CD4-positive, alpha-beta memory T cell (primary cell): ENCODE results near the gene DNAJB13. TPM values are rescaled to one million over a fixed set of nuclear protein-coding genes. Genes with fewer than 3 reads are reported as not detected.
A peak's percentile ranks its signal among the peaks of the same experiment; 100 is the strongest.

Experiments used
- CTCF ChIA-PET: fragments of 350-600 bp; sonication (Branson Sonifier 250); formaldehyde crosslinking; loops from one replicate; lab custom pipeline; 2021; ENCODE audit warnings: inconsistent platforms; ENCODE audit not compliant: partially characterized antibody; lab: Charles Lee
- POLR2A ChIA-PET: fragments of 350-600 bp; sonication (Branson Sonifier 250); formaldehyde crosslinking; loops from one replicate; lab custom pipeline; 2021; ENCODE audit not compliant: partially characterized antibody; lab: Charles Lee
- DNase-seq, 5 donors: peaks; one replicate each; pipeline versions ENCODE4 v3.0.0 to v3.0.0-alpha.2; 2020 to 2022; ENCODE audit warnings: mixed read lengths in 1 of 5
- H3K27ac ChIP-seq: one replicate; pipeline ENCODE4 v1.7.0; 2013; ENCODE audit warnings: low read depth, low read length
- H3K27me3 ChIP-seq: 2 replicates; pipeline ENCODE4 v1.7.0; 2013; ENCODE audit warnings: mild to moderate bottlenecking, low read length, moderate library complexity; ENCODE audit not compliant: insufficient read depth
- H3K36me3 ChIP-seq: 2 replicates; pipeline ENCODE4 v1.7.0; 2013; ENCODE audit warnings: mild to moderate bottlenecking, low read length, moderate library complexity; ENCODE audit not compliant: insufficient read depth
- H3K4me1 ChIP-seq: 2 replicates; pipeline ENCODE4 v1.7.0; 2013; ENCODE audit warnings: mild to moderate bottlenecking, low read length, moderate library complexity; ENCODE audit not compliant: insufficient read depth
- H3K4me3 ChIP-seq, 2 donors: one replicate each; pipeline ENCODE4 v1.7.0; 2013; ENCODE audit warnings: low read length in 2 of 2, mild to moderate bottlenecking in 1 of 2
- H3K9me3 ChIP-seq, 2 donors: one replicate each; pipeline ENCODE4 v1.7.0; 2013; ENCODE audit warnings: low read length in 2 of 2, control low read depth in 1 of 2; ENCODE audit not compliant: control insufficient read depth in 1 of 2
- H3K27ac Mint-ChIP-seq, 7 donors: one replicate each; pipeline ENCODE4 v1.8.0; 2020 to 2021; ENCODE audit warnings: mixed read lengths in 7 of 7, mild to moderate bottlenecking in 6 of 7, inconsistent platforms in 3 of 7, moderate library complexity in 3 of 7
- H3K27me3 Mint-ChIP-seq, 2 donors: one replicate each; pipeline ENCODE4 v1.8.0; 2020 to 2021; ENCODE audit warnings: mixed read lengths in 2 of 2
- H3K36me3 Mint-ChIP-seq, 2 donors: one replicate each; pipeline ENCODE4 v1.8.0; 2020 to 2021; ENCODE audit warnings: mixed read lengths in 2 of 2, inconsistent platforms in 1 of 2, mild to moderate bottlenecking in 1 of 2
- H3K4me1 Mint-ChIP-seq, 4 donors: one replicate each; pipeline ENCODE4 v1.8.0; 2020 to 2021; ENCODE audit warnings: mixed read lengths in 4 of 4, mild to moderate bottlenecking in 1 of 4
- H3K4me3 Mint-ChIP-seq, 8 donors: one replicate each; pipeline ENCODE4 v1.8.0; 2020 to 2021; ENCODE audit warnings: mixed read lengths in 8 of 8, mild to moderate bottlenecking in 7 of 8, moderate library complexity in 6 of 8, inconsistent platforms in 3 of 8
- H3K9me3 Mint-ChIP-seq, 8 donors: one replicate each; pipeline ENCODE4 v1.8.0; 2020 to 2021; ENCODE audit warnings: mixed read lengths in 8 of 8, mild to moderate bottlenecking in 5 of 8, inconsistent platforms in 3 of 8, moderate library complexity in 1 of 8
- intact Hi-C: fragments of 100-400 bp; cut with micrococcal nuclease; formaldehyde crosslinking; loops from one replicate; pipeline ENCODE4 v1.15.1; 2023
- polyA plus RNA-seq, 2 donors: library from polyadenylated mRNA; unstranded; fragments of 300-500 nt; fragmentation: Illumina TruSeq; gene quantifications; one replicate each; pipeline ENCODE4 v1.2.3, GENCODE V29; 2021
- total RNA-seq, 2 experiments: library from RNA; stranded (reverse); gene quantifications; one replicate each; pipeline ENCODE4 v1.2.3, GENCODE V29; 2021

Gene DNAJB13
- total and polyA plus RNA-seq, 4 experiments from 2014 or later, result 0.23 to 0.53 (median 0.30) TPM; not detected in 1

GRCh38 chr11:73949912-73950311 lies 914 bp upstream of the DNAJB13 start:
- intact Hi-C loops, result no loop called here
- no peak overlapping the region for H3K4me3 Mint-ChIP-seq
- Histone ChIP-seq H3K27me3 (no peaks in the 10 kb centered on the region), H3K9me3 (no peaks in the 10 kb centered on the region), H3K4me1 (no peaks in the 10 kb centered on the region), H3K4me3 (no peak overlapping the region), H3K36me3 (no peaks in the 10 kb centered on the region), H3K27ac (no peak overlapping the region)
- no peak overlapping the region for H3K27ac Mint-ChIP-seq
- CTCF ChIA-PET, result no interaction called here
- no peaks in the 10 kb centered on the region for H3K36me3 Mint-ChIP-seq
- H3K9me3 Mint-ChIP-seq, result no peaks in the 10 kb centered on the region
- POLR2A ChIA-PET, result interaction anchor here (0.6 kb wide), 1 partner anchor 169 kb away, joined by 3 read pairs; no protein-coding TSS in a partner anchor
- H3K27me3 Mint-ChIP-seq, result peaks cover 3 to 4% of the 10 kb centered on the region in 2 donors
- DNase-seq, result no peak
- H3K4me1 Mint-ChIP-seq, result no peaks in the 10 kb centered on the region

- Mint-ChIP-seq H3K27me3 (peaks cover 3 to 7% of the 10 kb centered on the region in 2 donors), H3K9me3 (no peaks in the 10 kb centered on the region), H3K27ac (no peak overlapping the region), H3K36me3 (no peaks in the 10 kb centered on the region), H3K4me1 (no peaks in the 10 kb centered on the region), H3K4me3 (no peak overlapping the region)
- Histone ChIP-seq H3K36me3 (no peaks in the 10 kb centered on the region), H3K9me3 (no peaks in the 10 kb centered on the region), H3K4me1 (no peaks in the 10 kb centered on the region), H3K27me3 (no peaks in the 10 kb centered on the region), H3K27ac (no peak overlapping the region), H3K4me3 (no peak overlapping the region)
- intact Hi-C loops, result no loop called here
- ChIA-PET POLR2A (interaction anchor here (1.1 kb wide), 1 partner anchor 19 kb away, joined by 3 read pairs; no protein-coding TSS in a partner anchor), CTCF (no interaction called here)
- no peak for DNase-seq
Measured at GRCh38 chr11:73951797-73952196, 971 bp downstream of the DNAJB13 start.

GRCh38 chr11:73956876-73957653 lies 6.2 kb downstream of the DNAJB13 start:
- ChIA-PET POLR2A (interaction anchor here (0.6 to 2.1 kb wide), 2 partner anchors 14 to 23 kb away, joined by 4 to 11 read pairs; no protein-coding TSS in a partner anchor), CTCF (interaction anchor here (0.7 kb wide), 1 partner anchor 116 kb away, joined by 3 read pairs; no protein-coding TSS in a partner anchor)
- H3K27me3 ChIP-seq, result no peaks in the 10 kb centered on the region
- H3K9me3 Mint-ChIP-seq, result no peaks in the 10 kb centered on the region
- DNase-seq, result no peak
- H3K4me1 Mint-ChIP-seq, result peaks cover 0 to 4% (median 0%) of the 10 kb centered on the region in 4 donors
- no peaks in the 10 kb centered on the region for H3K36me3 Mint-ChIP-seq
- no peaks in the 10 kb centered on the region for H3K36me3 ChIP-seq
- peak overlapping the region in 5 of 8 donors; percentile 26 to 58 (median 36) for H3K4me3 Mint-ChIP-seq
- H3K9me3 ChIP-seq, result no peaks in the 10 kb centered on the region
- H3K27me3 Mint-ChIP-seq, result peaks cover 5 to 7% of the 10 kb centered on the region in 2 donors
- H3K27ac ChIP-seq, result no peak overlapping the region
- H3K27ac Mint-ChIP-seq, result no peak overlapping the region
- no peaks in the 10 kb centered on the region for H3K4me1 ChIP-seq
- intact Hi-C loops, result no loop called here
- no peak overlapping the region for H3K4me3 ChIP-seq

- no peak overlapping the region for H3K4me3 ChIP-seq
- H3K27ac ChIP-seq, result no peak overlapping the region
- no peaks in the 10 kb centered on the region for H3K36me3 Mint-ChIP-seq
- CTCF ChIA-PET, result no interaction called here
- intact Hi-C loops, result no loop called here
- H3K4me1 ChIP-seq, result no peaks in the 10 kb centered on the region
- POLR2A ChIA-PET, result interaction anchor here (1.4 to 2.1 kb wide), 2 partner anchors 14 to 22 kb away, joined by 3 to 11 read pairs; no protein-coding TSS in a partner anchor
- peak overlapping the region in 1 of 7 donors; percentile 56 for H3K27ac Mint-ChIP-seq
- H3K4me3 Mint-ChIP-seq, result peak overlapping the region in 5 of 8 donors; percentile 26 to 58 (median 36)
- H3K27me3 ChIP-seq, result no peaks in the 10 kb centered on the region
- H3K9me3 Mint-ChIP-seq, result no peaks in the 10 kb centered on the region
- peaks cover 0 to 4% (median 0%) of the 10 kb centered on the region in 4 donors for H3K4me1 Mint-ChIP-seq
- peaks cover 5 to 7% of the 10 kb centered on the region in 2 donors for H3K27me3 Mint-ChIP-seq
- H3K36me3 ChIP-seq, result no peaks in the 10 kb centered on the region
- no peaks in the 10 kb centered on the region for H3K9me3 ChIP-seq
- no peak for DNase-seq
Measured at GRCh38 chr11:73957654-73958361, 7.0 kb downstream of the DNAJB13 start.

DNA sequence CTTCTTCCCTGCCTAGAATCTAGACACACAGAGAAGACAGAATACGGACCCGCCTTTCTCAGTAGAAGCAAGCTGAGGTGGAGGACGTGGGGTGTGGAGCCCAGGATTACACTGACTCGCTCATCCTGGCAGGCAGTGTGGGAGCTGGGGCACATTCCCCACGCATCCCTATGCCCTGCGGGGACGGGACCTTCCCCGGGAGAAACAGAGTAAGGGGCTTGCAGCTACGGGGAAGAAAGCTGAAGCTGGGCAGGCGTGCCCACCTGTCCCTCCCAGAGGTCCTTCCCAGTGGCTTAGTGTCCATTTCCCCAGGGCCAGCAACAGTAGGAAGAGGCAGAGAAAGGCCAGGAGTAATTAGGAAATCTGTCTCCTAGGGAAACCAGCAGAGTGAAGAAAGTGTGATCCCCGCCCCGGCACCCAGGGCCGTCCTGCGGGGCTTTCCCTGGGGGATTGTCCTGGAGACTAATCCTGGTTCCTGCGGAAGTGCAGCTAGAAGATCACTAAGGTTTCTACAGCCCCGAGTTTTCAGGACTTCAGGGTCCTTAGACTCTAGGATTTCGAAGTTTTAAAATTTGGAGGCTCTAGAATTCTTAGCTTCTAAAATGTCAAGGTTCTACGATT lies 7.8 kb downstream of the DNAJB13 start:
- Histone ChIP-seq H3K27ac (no peak overlapping the region), H3K36me3 (no peaks in the 10 kb centered on the region), H3K4me1 (no peaks in the 10 kb centered on the region), H3K9me3 (no peaks in the 10 kb centered on the region), H3K4me3 (no peak overlapping the region), H3K27me3 (no peaks in the 10 kb centered on the region)
- POLR2A ChIA-PET, result interaction anchor here (1.4 to 2.1 kb wide), 2 partner anchors 14 to 21 kb away, joined by 3 to 11 read pairs; no protein-coding TSS in a partner anchor
- intact Hi-C loops, result no loop called here
- CTCF ChIA-PET, result interaction anchor here (1.3 kb wide), 1 partner anchor 52 kb away, joined by 3 read pairs; no protein-coding TSS in a partner anchor
- no peaks in the 10 kb centered on the region for H3K9me3 Mint-ChIP-seq
- H3K4me3 Mint-ChIP-seq, result no peak overlapping the region
- peaks cover 5 to 7% of the 10 kb centered on the region in 2 donors for H3K27me3 Mint-ChIP-seq
- no peak for DNase-seq
- H3K36me3 Mint-ChIP-seq, result no peaks in the 10 kb centered on the region
- H3K4me1 Mint-ChIP-seq, result peaks cover 0 to 4% (median under 1%) of the 10 kb centered on the region in 4 donors
- H3K27ac Mint-ChIP-seq, result no peak overlapping the region

DNA sequence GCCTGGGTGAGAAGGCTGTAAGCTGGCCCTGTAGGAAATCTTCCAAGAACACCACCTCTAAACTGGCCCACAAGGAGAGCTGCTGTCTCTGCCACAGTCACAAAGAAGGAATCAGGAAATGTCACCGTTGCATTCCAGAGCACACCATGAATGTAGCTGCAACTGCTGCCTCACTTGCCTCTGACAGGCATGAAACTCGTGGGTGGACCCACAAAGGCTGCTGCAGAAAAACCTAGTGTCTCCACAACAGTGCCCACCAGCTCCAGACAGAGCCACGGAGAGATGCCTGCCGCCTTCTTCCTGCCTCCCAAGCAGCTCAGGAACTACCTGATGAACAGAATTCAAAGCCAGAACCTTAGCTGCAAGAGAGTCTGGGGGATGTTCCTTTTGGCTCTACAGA lies 10.5 kb downstream of the DNAJB13 start:
- H3K36me3 Mint-ChIP-seq, result no peaks in the 10 kb centered on the region
- Histone ChIP-seq H3K27ac (no peak overlapping the region), H3K27me3 (no peaks in the 10 kb centered on the region), H3K36me3 (no peaks in the 10 kb centered on the region), H3K4me3 (no peak overlapping the region), H3K9me3 (no peaks in the 10 kb centered on the region), H3K4me1 (peaks cover 15% of the 10 kb centered on the region)
- H3K27me3 Mint-ChIP-seq, result peaks cover 2 to 4% of the 10 kb centered on the region in 2 donors
- no peaks in the 10 kb centered on the region for H3K9me3 Mint-ChIP-seq
- intact Hi-C loops, result loop anchor here (10.0 kb wide), 1 partner anchor 293 kb away; no protein-coding TSS in a partner anchor
- peak overlapping the region in 1 of 7 donors; percentile 23 for H3K27ac Mint-ChIP-seq
- CTCF ChIA-PET, result interaction anchor here (0.8 to 1.6 kb wide), 4 partner anchors 39 to 71 kb away, joined by 3 to 5 read pairs (median 4); no protein-coding TSS in a partner anchor
- no peak overlapping the region for H3K4me3 Mint-ChIP-seq
- DNase-seq, result no peak
- H3K4me1 Mint-ChIP-seq, result peaks cover 7 to 28% (median 12%) of the 10 kb centered on the region in 4 donors
- POLR2A ChIA-PET, result interaction anchor here (0.6 to 1.3 kb wide), 4 partner anchors 8 to 43 kb away, joined by 3 to 4 read pairs (median 4); no protein-coding TSS in a partner anchor
